SJCRH30 (cell line): ENCODE measurements around the gene SH2B3. TPM values are rescaled to one million over a fixed set of nuclear protein-coding genes. Genes with fewer than 3 reads are reported as not detected.

Experiments
- DNase-seq, 2 experiments: peaks; one replicate each; pipeline ENCODE4 v3.0.0-alpha.2; 2015 to 2020
- H3K27ac ChIP-seq: fragments of 250-450 bp; sonication (Bioruptor Pico); 2 replicates; pipeline ENCODE4 v1.5.1; 2020; ENCODE audit warnings: mild to moderate bottlenecking, moderate library complexity
- H3K27me3 ChIP-seq: fragments of 250-450 bp; sonication (Bioruptor Pico); 2 replicates; pipeline ENCODE4 v1.5.1; 2020; ENCODE audit warnings: mild to moderate bottlenecking, moderate library complexity
- H3K36me3 ChIP-seq: fragments of 250-450 bp; sonication (Bioruptor Pico); 2 replicates; pipeline ENCODE4 v1.5.1; 2020; ENCODE audit warnings: mild to moderate bottlenecking, moderate library complexity
- H3K4me1 ChIP-seq: fragments of 250-450 bp; sonication (Bioruptor Pico); 2 replicates; pipeline ENCODE4 v1.5.1; 2020; ENCODE audit warnings: mild to moderate bottlenecking, moderate library complexity
- H3K4me3 ChIP-seq: fragments of 250-450 bp; sonication (Bioruptor Pico); 2 replicates; pipeline ENCODE4 v1.5.1; 2020; ENCODE audit warnings: mild to moderate bottlenecking, moderate library complexity
- H3K9me3 ChIP-seq: fragments of 250-450 bp; sonication (Bioruptor Pico); replicated peaks from 2 replicates; pipeline ENCODE4 v1.5.1; 2020; ENCODE audit warnings: mild to moderate bottlenecking, moderate library complexity
- total RNA-seq: library from RNA; depleted of rRNA; stranded (reverse); fragments of >200 nt; shearing (Covaris generic); gene quantifications from 2 replicates; pipeline ENCODE4 v1.2.3, GENCODE V29; 2014

SH2B3 gene
- total RNA-seq, 1 experiment from 2014 or later = 13.2 TPM

DNA sequence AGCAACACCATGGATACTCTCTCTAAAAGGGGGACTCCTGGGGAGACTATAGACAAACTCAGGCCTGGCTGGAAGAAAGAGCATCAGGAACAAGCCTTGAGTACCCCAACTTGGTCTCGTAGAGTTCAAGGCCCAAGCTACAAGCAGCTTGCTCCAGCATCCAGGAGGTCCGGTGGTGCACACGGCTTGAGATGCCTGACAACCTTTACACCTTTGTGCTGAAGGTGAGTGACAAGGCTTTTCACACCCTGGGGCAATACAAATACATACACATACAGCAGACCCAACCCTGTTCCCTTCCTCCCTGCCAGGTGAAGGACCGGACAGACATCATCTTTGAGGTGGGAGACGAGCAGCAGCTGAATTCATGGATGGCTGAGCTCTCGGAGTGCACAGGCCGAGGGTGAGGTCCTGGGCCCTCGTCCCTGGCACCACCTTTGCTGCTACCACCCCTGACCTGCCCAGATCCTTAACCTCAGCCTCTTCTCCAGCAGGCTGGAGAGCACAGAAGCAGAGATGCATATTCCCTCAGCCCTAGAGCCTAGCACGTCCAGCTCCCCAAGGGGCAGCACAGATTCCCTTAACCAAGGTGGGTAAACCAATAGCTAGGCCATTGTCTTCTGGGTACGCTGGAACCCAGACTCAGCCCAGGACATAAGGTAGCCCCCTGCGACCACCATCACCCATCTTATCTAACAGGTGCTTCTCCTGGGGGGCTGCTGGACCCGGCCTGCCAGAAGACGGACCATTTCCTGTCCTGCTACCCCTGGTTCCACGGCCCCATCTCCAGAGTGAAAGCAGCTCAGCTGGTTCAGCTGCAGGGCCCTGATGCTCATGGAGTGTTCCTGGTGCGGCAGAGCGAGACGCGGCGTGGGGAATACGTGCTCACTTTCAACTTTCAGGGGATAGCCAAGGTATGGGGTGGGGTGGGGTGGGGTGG is 41.2 kb downstream of the SH2B3 start:
- no peak overlapping the region for H3K4me3 ChIP-seq
- H3K27me3 ChIP-seq = no peaks in the 10 kb centered on the region
- no peaks in the 10 kb centered on the region for H3K9me3 ChIP-seq
- H3K27ac ChIP-seq = no peak overlapping the region
- H3K4me1 ChIP-seq = peaks cover 25% of the 10 kb centered on the region
- peaks cover 27% of the 10 kb centered on the region for H3K36me3 ChIP-seq
- no peak for DNase-seq

DNA sequence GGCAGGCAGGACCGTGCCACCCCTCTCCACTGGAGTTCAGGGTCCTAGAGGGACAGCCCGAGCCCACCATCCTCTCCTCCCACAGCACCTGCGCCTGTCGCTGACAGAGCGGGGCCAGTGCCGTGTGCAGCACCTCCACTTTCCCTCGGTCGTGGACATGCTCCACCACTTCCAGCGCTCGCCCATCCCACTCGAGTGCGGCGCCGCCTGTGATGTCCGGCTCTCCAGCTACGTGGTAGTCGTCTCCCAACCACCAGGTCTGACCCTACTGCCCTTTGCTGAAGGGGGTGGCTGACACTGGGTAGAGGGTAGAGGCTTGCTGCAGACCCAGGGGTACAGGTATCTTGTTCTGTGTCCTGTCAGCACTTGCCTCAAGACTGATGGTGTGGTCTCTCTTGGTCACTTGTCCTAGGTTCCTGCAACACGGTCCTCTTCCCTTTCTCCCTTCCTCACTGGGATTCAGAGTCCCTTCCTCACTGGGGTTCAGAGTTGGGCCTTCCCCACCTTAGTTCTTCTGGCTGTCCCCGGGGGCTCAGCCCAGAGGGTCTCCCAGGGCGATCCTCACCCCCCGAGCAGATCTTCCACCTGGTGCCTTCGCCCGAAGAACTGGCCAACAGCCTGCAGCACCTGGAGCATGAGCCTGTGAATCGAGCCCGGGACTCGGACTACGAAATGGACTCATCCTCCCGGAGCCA is 42.0 kb downstream of the SH2B3 start:
- Histone ChIP-seq H3K36me3 (peaks cover 33% of the 10 kb centered on the region), H3K27ac (no peak overlapping the region), H3K9me3 (no peaks in the 10 kb centered on the region), H3K27me3 (no peaks in the 10 kb centered on the region), H3K4me1 (peaks cover 25% of the 10 kb centered on the region), H3K4me3 (no peak overlapping the region)
- no peak for DNase-seq

DNA sequence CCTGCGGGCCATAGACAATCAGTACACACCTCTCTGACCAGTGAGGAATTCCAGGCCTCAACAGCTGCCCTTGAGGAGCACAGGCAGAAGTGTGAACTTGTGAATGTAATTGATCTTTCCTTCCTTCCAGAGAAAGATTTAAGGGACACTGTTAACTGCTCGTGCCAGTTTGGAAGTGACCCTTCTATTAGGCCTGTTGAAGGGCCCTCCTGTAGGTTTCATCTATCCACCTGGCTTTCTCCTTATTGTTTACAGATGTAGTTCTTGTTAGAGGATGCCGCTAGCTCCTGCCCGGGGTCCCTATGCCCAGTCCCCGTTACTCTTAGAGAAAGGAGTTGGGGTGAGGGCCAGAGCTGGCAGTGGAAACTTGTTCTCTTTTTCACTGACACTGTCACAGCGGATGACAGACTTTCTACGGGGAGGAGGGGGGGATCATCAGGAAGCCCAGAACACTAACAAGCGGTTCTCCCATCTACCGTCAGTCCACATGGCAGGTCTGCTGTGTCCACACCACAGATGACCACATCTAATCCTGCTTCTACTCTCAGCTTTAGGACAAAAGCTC is 42.6 kb downstream of the SH2B3 start:
- DNase-seq = no peak
- no peaks in the 10 kb centered on the region for H3K9me3 ChIP-seq
- H3K4me3 ChIP-seq = no peak overlapping the region
- H3K36me3 ChIP-seq = peaks cover 37% of the 10 kb centered on the region
- H3K27ac ChIP-seq = no peak overlapping the region
- H3K27me3 ChIP-seq = no peaks in the 10 kb centered on the region
- peaks cover 25% of the 10 kb centered on the region for H3K4me1 ChIP-seq

DNA sequence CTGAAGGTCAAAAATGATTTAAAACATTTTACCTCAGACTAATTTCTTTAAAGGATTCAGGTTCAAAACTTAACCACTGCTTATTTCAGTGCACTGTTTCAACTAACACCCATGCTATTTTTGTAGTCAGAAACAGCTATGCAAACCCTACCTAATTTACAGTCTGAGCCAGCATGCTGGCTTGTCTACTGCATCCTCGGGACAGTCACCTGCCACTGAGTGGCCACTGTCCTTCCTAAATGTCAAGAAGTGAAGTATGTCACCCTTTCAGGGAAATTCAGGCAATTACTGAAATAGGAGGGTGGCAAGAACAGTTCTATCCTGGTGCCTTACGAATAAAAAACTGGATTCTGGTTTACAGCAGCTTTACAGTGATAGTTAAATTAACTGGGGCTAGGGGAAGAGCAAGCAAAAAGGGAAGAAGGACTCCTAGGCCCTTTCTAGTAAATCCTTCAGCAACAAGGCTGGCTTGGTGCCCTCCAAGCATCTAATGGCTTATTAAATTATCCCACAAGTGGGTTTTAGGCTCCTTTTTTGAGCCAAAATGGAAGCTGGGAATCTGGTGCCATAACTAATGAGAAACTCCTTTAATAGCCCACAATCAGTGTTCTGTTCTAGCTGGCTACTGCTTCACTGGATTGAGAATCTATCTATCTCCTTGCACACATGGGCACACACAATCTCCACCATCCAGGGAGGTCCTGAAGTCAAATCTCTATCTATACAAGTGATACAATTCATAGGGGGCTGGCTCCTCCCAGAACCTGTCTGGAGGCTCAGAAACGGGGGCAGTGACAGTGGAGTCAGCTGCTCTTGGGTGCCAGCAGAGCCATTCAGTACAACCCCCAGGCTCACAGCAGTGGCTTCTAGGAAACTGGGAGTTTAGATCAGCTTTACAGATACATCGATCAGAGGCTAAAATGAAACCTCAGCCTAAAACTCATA is 43.4 kb downstream of the SH2B3 start:
- Histone ChIP-seq H3K27me3 (no peaks in the 10 kb centered on the region), H3K4me1 (peaks cover 25% of the 10 kb centered on the region), H3K36me3 (peaks cover 41% of the 10 kb centered on the region), H3K27ac (no peak overlapping the region), H3K9me3 (no peaks in the 10 kb centered on the region), H3K4me3 (no peak overlapping the region)
- DNase-seq = no peak

DNA sequence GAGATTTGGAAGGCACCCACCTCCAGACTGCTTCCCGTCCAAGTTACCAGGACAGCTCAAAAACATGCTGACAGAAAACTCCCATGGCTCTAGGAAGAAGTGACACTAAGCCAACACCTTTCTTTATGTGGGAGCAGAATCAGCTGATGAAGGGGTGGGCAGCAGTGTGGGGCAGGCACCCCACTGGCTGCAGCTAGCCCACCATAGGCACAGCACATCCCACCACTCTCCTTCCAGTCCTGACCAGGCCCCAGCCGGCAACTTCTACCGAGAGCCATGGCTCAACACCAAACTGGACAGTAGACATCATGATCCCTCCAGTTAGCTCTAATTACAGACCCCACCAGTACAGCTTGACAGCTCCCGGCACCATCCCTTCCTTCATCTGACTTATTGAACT is 45.0 kb downstream of the SH2B3 start:
- H3K36me3 ChIP-seq = peaks cover 43% of the 10 kb centered on the region
- no peaks in the 10 kb centered on the region for H3K9me3 ChIP-seq
- no peak overlapping the region for H3K4me3 ChIP-seq
- H3K4me1 ChIP-seq = peaks cover 14% of the 10 kb centered on the region
- DNase-seq = no peak
- H3K27me3 ChIP-seq = no peaks in the 10 kb centered on the region
- no peak overlapping the region for H3K27ac ChIP-seq

DNA sequence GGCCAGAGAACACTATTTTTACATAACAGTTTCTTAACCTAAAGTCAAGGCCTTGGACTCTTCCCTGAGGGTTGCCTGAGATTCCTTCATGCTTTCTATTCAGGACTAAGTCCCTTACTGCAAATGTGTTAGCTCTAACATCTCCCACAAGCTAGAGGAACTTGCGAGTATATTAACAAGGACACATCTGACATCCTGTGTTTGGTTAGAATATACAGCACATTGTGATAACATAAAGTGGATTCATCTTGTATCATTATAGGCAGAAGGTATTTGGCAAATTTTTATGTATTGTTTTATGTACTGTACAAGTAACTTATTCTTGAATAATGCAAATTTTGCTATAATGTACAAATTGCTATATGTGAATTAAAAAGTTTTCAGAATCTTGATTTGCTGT is 45.5 kb downstream of the SH2B3 start:
- no peaks in the 10 kb centered on the region for H3K9me3 ChIP-seq
- H3K4me3 ChIP-seq = no peak overlapping the region
- no peak for DNase-seq
- no peaks in the 10 kb centered on the region for H3K27me3 ChIP-seq
- peaks cover 8% of the 10 kb centered on the region for H3K4me1 ChIP-seq
- peaks cover 45% of the 10 kb centered on the region for H3K36me3 ChIP-seq
- no peak overlapping the region for H3K27ac ChIP-seq

DNA sequence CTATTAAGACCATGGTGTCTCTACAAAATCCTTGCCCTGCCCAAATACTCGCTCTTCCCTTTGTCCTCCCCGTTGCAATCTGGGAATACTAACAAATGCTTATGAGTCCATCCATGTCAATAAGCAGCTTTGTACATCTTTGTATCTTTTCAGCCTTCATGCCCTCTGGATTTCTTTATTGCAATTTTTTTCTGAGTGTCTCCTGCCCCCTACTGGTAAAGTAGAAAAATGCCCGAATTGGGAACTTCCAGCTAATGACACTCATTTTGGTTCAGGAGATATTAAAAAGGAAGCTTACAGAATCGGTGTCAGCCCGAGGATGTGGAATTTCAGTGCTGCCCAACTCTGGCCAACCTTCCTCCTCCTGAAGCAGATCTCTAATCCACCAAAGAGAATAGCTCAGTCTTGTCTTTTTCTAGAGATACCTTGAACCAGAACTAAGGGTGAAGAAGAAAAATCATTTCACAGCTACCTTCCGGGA is 46.0 kb downstream of the SH2B3 start:
- H3K9me3 ChIP-seq = no peaks in the 10 kb centered on the region
- peaks cover 49% of the 10 kb centered on the region for H3K36me3 ChIP-seq
- no peak overlapping the region for H3K27ac ChIP-seq
- no peaks in the 10 kb centered on the region for H3K27me3 ChIP-seq
- peaks cover 4% of the 10 kb centered on the region for H3K4me1 ChIP-seq
- DNase-seq = peak in 1 of 2 experiments; percentile 70
- H3K4me3 ChIP-seq = no peak overlapping the region

DNA sequence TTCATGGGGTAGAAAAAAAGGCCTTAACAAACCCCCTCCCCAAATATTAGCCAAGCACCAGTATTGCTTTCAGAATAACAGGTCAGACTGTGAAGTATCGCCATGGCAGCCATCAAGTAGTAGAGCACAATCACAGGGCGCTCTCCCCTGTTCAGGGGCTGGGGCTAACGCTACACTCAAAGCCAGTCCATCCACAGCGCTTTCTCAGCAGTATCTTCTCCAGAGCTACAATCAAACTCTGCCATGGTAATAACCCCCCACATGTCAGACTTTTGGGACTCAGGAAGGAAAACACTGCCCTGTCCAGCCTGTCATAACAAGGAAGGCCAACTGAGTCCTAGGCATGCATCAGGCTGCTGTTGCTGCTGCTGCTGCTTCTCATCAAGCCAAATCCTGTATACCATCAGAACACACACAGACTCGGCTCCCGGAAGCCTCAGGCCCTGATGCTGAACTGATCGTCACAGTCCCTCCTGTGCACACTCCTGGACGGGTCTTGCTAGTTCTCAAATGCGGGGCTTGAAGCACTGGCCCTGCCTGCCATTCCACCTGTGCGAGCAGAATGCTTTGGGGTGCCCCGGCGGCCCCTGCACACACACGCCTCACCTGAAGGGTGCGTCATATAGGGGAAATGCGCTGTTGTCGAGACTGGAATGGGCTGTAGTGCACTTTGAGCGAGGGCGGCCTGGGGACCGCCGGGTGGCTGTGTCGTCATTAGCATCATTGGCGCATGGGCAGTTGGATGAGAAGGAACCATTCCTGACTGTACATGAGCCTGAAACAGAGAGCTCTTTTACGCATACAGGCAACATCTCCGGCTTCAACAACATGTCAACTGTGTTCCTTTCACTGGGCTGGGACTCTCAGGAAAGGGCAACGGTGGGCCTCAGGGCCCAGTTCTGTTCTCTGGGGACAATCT is 47.6 kb downstream of the SH2B3 start:
- Histone ChIP-seq H3K36me3 (peaks cover 49% of the 10 kb centered on the region), H3K9me3 (no peaks in the 10 kb centered on the region), H3K27ac (no peak overlapping the region), H3K27me3 (no peaks in the 10 kb centered on the region), H3K4me3 (no peak overlapping the region), H3K4me1 (no peaks in the 10 kb centered on the region)
- no peak for DNase-seq

DNA sequence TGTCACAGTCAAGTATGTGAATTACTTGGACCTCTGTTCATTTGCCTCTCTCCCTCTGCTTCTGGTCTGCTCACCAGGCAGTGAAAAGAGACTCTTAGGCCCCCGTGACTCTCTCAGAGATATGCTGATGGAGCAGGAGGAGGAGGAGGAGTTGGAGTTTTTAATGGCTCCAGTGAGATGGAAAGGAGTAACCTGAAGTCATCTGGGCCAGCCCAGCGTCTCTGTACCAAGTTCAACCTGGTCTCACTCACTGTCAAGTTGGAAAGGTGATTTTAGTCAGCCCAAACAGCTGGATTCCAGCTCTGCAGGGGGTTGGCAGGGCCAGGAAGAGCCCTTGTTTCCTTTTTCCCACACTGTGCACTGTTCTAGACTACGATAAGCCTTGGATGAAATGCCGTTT is 48.6 kb downstream of the SH2B3 start:
- no peak overlapping the region for H3K27ac ChIP-seq
- H3K27me3 ChIP-seq = no peaks in the 10 kb centered on the region
- H3K4me3 ChIP-seq = no peak overlapping the region
- H3K36me3 ChIP-seq = peaks cover 48% of the 10 kb centered on the region
- H3K4me1 ChIP-seq = no peaks in the 10 kb centered on the region
- H3K9me3 ChIP-seq = no peaks in the 10 kb centered on the region
- no peak for DNase-seq

DNA sequence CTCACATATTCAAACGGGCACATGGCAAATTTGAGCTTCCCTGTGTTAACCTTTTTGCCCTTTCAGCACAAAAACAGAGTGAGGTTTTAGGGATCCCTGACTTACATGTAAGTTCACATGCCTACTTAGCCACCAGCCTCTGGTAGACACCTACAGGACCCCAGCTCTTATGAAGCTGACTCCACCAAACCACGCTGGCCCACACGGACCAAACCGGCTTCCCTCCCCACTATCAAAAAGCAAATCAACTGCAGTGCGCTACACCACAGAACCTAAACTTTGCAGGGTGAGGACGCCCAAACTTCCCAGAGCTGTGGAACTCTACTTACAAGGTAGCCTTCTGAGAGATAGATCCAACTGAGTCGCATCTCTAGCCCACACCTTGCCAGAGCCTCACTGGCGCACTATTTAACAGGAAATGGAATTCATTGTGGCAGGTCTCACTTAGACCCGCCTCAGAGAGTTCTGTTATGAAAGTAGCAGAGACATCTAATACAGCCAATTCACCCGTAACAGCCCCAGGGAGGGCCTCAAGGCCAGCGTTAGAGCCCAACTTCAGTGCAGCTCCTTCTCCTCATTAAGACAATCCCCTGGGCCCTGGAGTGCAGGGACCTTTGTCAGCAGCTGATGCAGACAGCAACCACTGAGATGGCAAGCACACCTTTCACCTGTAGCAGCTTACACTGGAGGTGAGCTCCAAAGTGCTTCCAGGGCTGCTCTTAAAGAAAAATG is 49.2 kb downstream of the SH2B3 start:
- Histone ChIP-seq H3K9me3 (no peaks in the 10 kb centered on the region), H3K36me3 (peaks cover 42% of the 10 kb centered on the region), H3K27ac (no peak overlapping the region), H3K4me3 (no peak overlapping the region), H3K4me1 (no peaks in the 10 kb centered on the region), H3K27me3 (no peaks in the 10 kb centered on the region)
- DNase-seq = no peak

DNA sequence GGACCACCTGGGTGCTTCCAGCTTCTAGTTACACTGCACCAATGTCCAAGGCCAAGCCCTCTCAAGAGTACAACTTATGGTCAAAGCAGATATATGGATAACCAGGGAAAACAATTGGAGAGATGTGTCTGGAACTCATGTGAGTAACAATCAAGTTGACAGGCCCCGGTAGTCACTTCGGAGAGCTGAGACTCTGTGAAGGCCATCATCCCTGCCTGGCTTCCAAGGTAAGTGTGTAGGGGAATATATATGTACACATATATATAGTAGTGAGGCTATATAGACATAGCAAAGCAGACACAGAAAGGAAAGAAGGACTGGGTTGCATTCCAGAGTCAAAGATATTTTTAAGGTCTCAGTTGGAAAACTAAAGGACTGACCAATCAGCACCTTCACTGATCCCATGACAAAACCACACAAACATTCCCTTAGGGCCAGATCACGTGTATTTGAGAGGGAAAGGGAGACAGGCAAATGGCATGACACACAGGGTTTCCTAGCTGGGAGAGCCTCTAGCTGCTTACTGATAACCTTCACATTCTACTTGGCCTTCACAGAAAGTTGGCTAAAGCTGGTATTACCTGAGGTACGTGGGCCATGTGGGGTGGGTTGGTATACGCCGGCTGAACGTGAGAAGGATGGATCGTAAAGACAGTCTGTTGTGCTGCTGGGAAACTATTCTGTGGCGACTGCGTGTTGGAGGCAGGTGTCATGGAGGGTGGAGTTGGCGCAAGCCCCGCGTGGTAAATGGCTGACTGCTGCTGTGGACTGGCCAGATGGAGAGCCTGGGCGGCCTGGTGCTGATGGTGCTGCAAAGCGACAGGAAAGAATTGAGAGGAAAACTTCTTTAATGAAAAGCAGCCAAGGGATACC is 50.0 kb downstream of the SH2B3 start:
- no peaks in the 10 kb centered on the region for H3K4me1 ChIP-seq
- H3K9me3 ChIP-seq = no peaks in the 10 kb centered on the region
- H3K27me3 ChIP-seq = no peaks in the 10 kb centered on the region
- H3K4me3 ChIP-seq = no peak overlapping the region
- peaks cover 36% of the 10 kb centered on the region for H3K36me3 ChIP-seq
- no peak for DNase-seq
- no peak overlapping the region for H3K27ac ChIP-seq

DNA sequence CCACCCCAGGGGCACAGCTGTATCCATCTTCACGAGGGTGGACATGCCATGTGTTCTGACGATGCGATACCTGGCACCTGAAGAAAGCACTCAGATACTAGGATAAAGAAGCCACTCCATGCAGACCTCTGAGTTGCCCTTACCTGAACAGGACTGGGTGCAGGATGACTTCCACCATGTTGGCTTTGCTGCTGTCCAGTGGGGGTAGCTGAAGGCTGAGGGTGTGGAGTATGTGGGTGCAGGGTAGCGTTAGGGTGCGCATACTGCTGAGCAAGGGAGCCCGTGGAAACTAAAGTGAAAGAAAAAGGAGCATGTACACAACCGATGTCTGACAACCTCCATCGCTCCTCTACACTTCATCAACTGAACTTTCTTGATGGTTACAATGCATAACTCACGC is 51.3 kb downstream of the SH2B3 start:
- DNase-seq = no peak
- Histone ChIP-seq H3K36me3 (peaks cover 28% of the 10 kb centered on the region), H3K9me3 (no peaks in the 10 kb centered on the region), H3K4me1 (no peaks in the 10 kb centered on the region), H3K4me3 (no peak overlapping the region), H3K27ac (no peak overlapping the region), H3K27me3 (no peaks in the 10 kb centered on the region)
